ENCODE data around the gene GRHL1.

GRHL1 gene

DNA sequence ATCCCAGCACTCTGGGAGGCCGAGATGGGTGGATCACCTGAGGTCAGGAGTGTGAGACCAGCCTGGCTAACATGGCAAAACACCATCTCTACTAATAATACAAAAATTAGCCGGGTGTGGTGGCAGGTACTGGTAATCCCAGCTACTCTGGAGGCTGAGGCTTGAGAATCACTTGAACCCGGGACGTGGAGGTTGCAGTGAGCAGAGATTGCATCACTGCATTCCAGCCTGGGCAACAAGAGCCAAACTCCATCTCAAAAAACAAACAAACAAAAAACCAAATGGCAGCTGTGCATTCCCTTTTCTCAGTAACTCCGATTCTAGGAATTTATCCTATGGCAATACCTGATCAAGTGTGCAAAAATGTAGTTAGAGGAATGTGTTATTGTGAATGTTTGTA, 4.7 kb upstream of the GRHL1 start:
- H3K4me3 ChIP-seq (ENCODE audit: low read length), result no peak overlapping the region
- TF ChIP-seq, protein P1, sequence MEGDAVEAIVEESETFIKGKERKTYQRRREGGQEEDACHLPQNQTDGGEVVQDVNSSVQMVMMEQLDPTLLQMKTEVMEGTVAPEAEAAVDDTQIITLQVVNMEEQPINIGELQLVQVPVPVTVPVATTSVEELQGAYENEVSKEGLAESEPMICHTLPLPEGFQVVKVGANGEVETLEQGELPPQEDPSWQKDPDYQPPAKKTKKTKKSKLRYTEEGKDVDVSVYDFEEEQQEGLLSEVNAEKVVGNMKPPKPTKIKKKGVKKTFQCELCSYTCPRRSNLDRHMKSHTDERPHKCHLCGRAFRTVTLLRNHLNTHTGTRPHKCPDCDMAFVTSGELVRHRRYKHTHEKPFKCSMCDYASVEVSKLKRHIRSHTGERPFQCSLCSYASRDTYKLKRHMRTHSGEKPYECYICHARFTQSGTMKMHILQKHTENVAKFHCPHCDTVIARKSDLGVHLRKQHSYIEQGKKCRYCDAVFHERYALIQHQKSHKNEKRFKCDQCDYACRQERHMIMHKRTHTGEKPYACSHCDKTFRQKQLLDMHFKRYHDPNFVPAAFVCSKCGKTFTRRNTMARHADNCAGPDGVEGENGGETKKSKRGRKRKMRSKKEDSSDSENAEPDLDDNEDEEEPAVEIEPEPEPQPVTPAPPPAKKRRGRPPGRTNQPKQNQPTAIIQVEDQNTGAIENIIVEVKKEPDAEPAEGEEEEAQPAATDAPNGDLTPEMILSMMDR (conservative IDR thresholded peaks at IDR 0.05; ENCODE audit: low read length), result no peak
- DNase-seq (ENCODE audit: low read depth), result no peak

- H3K4me3 ChIP-seq (ENCODE audit: low read length), result no peak overlapping the region
- no peak for DNase-seq (ENCODE audit: low read depth)
- TF ChIP-seq, protein P1 (conservative IDR thresholded peaks at IDR 0.05; ENCODE audit: low read length), result no peak
Observed at GRCh38 chr2:9948721-9949120, 2.8 kb upstream of the GRHL1 start.

- DNase-seq (ENCODE audit: low read depth), result no peak
- H3K4me3 ChIP-seq (ENCODE audit: low read length), result no peak overlapping the region
- TF ChIP-seq, protein P1 (conservative IDR thresholded peaks at IDR 0.05; ENCODE audit: low read length), result no peak
Observed at GRCh38 chr2:9949239-9949991, 2.1 kb upstream of the GRHL1 start.

DNA sequence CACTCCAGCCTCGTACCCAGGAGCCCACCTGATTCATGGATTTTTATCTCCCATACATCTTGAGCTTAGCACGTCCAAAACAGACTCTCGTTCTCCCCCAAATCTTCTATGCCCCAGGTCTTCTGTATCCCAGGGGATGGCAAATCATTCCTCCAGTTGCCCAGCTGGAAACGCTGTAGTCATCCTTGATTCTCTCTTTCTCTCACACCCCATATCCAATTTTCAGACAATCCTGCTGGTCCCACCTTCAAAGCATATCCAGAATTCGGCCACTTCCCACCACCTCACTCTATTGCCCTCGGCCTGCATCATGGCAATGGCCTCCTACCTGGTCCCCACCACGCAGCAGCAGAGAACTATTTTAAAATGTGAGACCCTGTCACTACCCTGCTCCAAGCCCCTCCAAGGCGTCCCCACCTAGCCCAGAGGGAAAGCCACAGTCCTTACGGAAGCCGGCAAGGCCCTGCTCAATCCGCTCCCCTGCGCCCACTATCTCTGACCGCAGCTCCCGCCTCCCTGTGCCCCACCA, 1.4 kb upstream of the GRHL1 start:
- no peak overlapping the region for H3K4me3 ChIP-seq (ENCODE audit: low read length)
- DNase-seq (ENCODE audit: low read depth), result no peak
- TF ChIP-seq, protein P1 (conservative IDR thresholded peaks at IDR 0.05; ENCODE audit: low read length), result no peak

- H3K4me3 ChIP-seq (ENCODE audit: low read length), result peak overlapping the region; percentile 60
- TF ChIP-seq, protein P1 (conservative IDR thresholded peaks at IDR 0.05; ENCODE audit: low read length), result no peak
- DNase-seq (ENCODE audit: low read depth), result no peak
Observed at GRCh38 chr2:9950521-9951271, 797 bp upstream of the GRHL1 start.

DNA sequence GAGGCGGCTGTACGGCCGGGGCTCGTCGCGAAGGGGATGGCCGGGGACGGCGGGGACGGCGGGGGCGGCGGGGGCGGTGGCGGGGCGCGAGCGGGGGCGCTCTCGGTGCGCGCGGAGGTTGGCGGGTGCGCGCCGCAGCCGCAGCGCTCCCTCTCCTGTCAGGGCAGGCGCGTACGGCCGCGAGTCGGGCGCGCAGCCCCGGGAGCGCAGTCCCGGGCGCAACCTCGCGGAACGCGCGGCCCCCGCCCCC, 296 bp upstream of the GRHL1 start:
- peak overlapping the region; percentile 60 for H3K4me3 ChIP-seq (ENCODE audit: low read length)
- DNase-seq (ENCODE audit: low read depth), result no peak
- TF ChIP-seq, protein P1 (conservative IDR thresholded peaks at IDR 0.05; ENCODE audit: low read length), result no peak

DNA sequence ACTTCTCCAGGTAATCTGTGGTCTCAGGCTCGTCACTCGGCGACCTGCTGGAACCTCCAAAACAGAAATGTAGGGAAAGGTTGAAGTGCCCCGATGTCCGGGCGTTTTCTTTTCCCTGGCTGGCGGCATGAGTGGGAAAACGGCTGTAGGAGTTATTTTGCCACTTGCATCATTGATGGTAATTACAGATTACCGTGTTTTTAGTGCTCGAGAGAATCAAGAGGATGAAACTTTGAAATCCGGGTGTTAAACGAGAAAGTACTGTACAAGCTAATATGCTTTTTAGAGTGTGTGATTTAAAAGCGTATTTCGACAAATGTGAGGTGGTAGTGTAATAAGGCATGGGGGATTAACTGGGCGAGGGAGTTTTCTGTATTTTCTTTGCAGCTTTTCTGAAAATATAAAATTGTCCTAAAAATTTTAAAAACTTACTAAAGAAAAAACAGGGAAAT, 819 bp downstream of the GRHL1 start:
- H3K4me3 ChIP-seq (ENCODE audit: low read length), result peak overlapping the region; percentile 62
- TF ChIP-seq, protein P1 (conservative IDR thresholded peaks at IDR 0.05; ENCODE audit: low read length), result no peak
- no peak for DNase-seq (ENCODE audit: low read depth)

All from AG10803 (cell line).